Measurements from ENCODE around the gene HSPB3.
"Not testable (repeated sequence)": the region's sequence is repeated elsewhere in the genome, so short reads cannot be mapped to it uniquely, and the experiment has no call there.

HSPB3 gene

GRCh38 chr5:54434650-54435049, 20.8 kb upstream of the HSPB3 start:
- not testable (repeated sequence) for DNase-seq; H3K27ac ChIP-seq (ENCODE audit: insufficient read depth, low read length, poor library complexity, severe bottlenecking); H3K9me3 ChIP-seq (ENCODE audit: control insufficient read depth, low read length); H3K4me3 ChIP-seq (ENCODE audit: insufficient read depth, low read depth, low read length, poor library complexity, severe bottlenecking); H3K4me1 ChIP-seq (ENCODE audit: control insufficient read depth, insufficient read depth, low read length, poor library complexity, severe bottlenecking); H3K27me3 ChIP-seq (replicated peaks; ENCODE audit: control insufficient read depth, insufficient read depth, low read length, poor library complexity, severe bottlenecking); H3K36me3 ChIP-seq (ENCODE audit: control insufficient read depth, insufficient read depth, low read length)

GRCh38 chr5:54438620-54439389, 16.7 kb upstream of the HSPB3 start:
- Histone ChIP-seq H3K4me3 (ENCODE audit: insufficient read depth, low read depth, low read length, poor library complexity, severe bottlenecking) (no peak overlapping the region), H3K36me3 (ENCODE audit: control insufficient read depth, insufficient read depth, low read length) (no peaks in the 10 kb centered on the region), H3K27ac (ENCODE audit: insufficient read depth, low read length, poor library complexity, severe bottlenecking) (no peak overlapping the region)

GRCh38 chr5:54440456-54440893, 15.0 kb upstream of the HSPB3 start:
- Histone ChIP-seq H3K27ac (ENCODE audit: insufficient read depth, low read length, poor library complexity, severe bottlenecking) (no peak overlapping the region), H3K27me3 (replicated peaks; ENCODE audit: control insufficient read depth, insufficient read depth, low read length, poor library complexity, severe bottlenecking) (no peaks in the 10 kb centered on the region), H3K4me3 (ENCODE audit: insufficient read depth, low read depth, low read length, poor library complexity, severe bottlenecking) (no peak overlapping the region), H3K36me3 (ENCODE audit: control insufficient read depth, insufficient read depth, low read length) (no peaks in the 10 kb centered on the region), H3K9me3 (ENCODE audit: control insufficient read depth, low read length) (no peaks in the 10 kb centered on the region), H3K4me1 (ENCODE audit: control insufficient read depth, insufficient read depth, low read length, poor library complexity, severe bottlenecking) (no peaks in the 10 kb centered on the region)
- DNase-seq: no peak

More at GRCh38 chr5:54438620-54439389, 16.7 kb upstream of the HSPB3 start:
- DNase-seq: no peak
- no peaks in the 10 kb centered on the region for H3K27me3 ChIP-seq (replicated peaks; ENCODE audit: control insufficient read depth, insufficient read depth, low read length, poor library complexity, severe bottlenecking)
- no peaks in the 10 kb centered on the region for H3K4me1 ChIP-seq (ENCODE audit: control insufficient read depth, insufficient read depth, low read length, poor library complexity, severe bottlenecking)
- H3K9me3 ChIP-seq (ENCODE audit: control insufficient read depth, low read length): no peaks in the 10 kb centered on the region

- no peak for DNase-seq
- no peaks in the 10 kb centered on the region for H3K27me3 ChIP-seq (replicated peaks; ENCODE audit: control insufficient read depth, insufficient read depth, low read length, poor library complexity, severe bottlenecking)
- H3K27ac ChIP-seq (ENCODE audit: insufficient read depth, low read length, poor library complexity, severe bottlenecking): no peak overlapping the region
- no peaks in the 10 kb centered on the region for H3K36me3 ChIP-seq (ENCODE audit: control insufficient read depth, insufficient read depth, low read length)
- H3K4me3 ChIP-seq (ENCODE audit: insufficient read depth, low read depth, low read length, poor library complexity, severe bottlenecking): no peak overlapping the region
- no peaks in the 10 kb centered on the region for H3K4me1 ChIP-seq (ENCODE audit: control insufficient read depth, insufficient read depth, low read length, poor library complexity, severe bottlenecking)
- H3K9me3 ChIP-seq (ENCODE audit: control insufficient read depth, low read length): no peaks in the 10 kb centered on the region
These were observed 13.2 kb upstream of the HSPB3 start for GRCh38 chr5:54442271-54442670.

GRCh38 chr5:54443270-54443669, 12.2 kb upstream of the HSPB3 start:
- no peaks in the 10 kb centered on the region for H3K36me3 ChIP-seq (ENCODE audit: control insufficient read depth, insufficient read depth, low read length)
- no peak overlapping the region for H3K27ac ChIP-seq (ENCODE audit: insufficient read depth, low read length, poor library complexity, severe bottlenecking)
- H3K4me3 ChIP-seq (ENCODE audit: insufficient read depth, low read depth, low read length, poor library complexity, severe bottlenecking): no peak overlapping the region
- no peaks in the 10 kb centered on the region for H3K27me3 ChIP-seq (replicated peaks; ENCODE audit: control insufficient read depth, insufficient read depth, low read length, poor library complexity, severe bottlenecking)
- H3K4me1 ChIP-seq (ENCODE audit: control insufficient read depth, insufficient read depth, low read length, poor library complexity, severe bottlenecking): no peaks in the 10 kb centered on the region
- H3K9me3 ChIP-seq (ENCODE audit: control insufficient read depth, low read length): no peaks in the 10 kb centered on the region
- no peak for DNase-seq

- no peaks in the 10 kb centered on the region for H3K36me3 ChIP-seq (ENCODE audit: control insufficient read depth, insufficient read depth, low read length)
- H3K27me3 ChIP-seq (replicated peaks; ENCODE audit: control insufficient read depth, insufficient read depth, low read length, poor library complexity, severe bottlenecking): no peaks in the 10 kb centered on the region
- H3K4me1 ChIP-seq (ENCODE audit: control insufficient read depth, insufficient read depth, low read length, poor library complexity, severe bottlenecking): no peaks in the 10 kb centered on the region
- H3K4me3 ChIP-seq (ENCODE audit: insufficient read depth, low read depth, low read length, poor library complexity, severe bottlenecking): no peak overlapping the region
- no peak for DNase-seq
- no peaks in the 10 kb centered on the region for H3K9me3 ChIP-seq (ENCODE audit: control insufficient read depth, low read length)
- no peak overlapping the region for H3K27ac ChIP-seq (ENCODE audit: insufficient read depth, low read length, poor library complexity, severe bottlenecking)
These were observed 9.7 kb upstream of the HSPB3 start for GRCh38 chr5:54445691-54446378.

GRCh38 chr5:54446379-54446732, 9.1 kb upstream of the HSPB3 start:
- no peaks in the 10 kb centered on the region for H3K36me3 ChIP-seq (ENCODE audit: control insufficient read depth, insufficient read depth, low read length)
- DNase-seq: no peak

GRCh38 chr5:54449923-54450322, 5.6 kb upstream of the HSPB3 start:
- Histone ChIP-seq H3K27ac (ENCODE audit: insufficient read depth, low read length, poor library complexity, severe bottlenecking) (no peak overlapping the region), H3K36me3 (ENCODE audit: control insufficient read depth, insufficient read depth, low read length) (no peaks in the 10 kb centered on the region), H3K4me3 (ENCODE audit: insufficient read depth, low read depth, low read length, poor library complexity, severe bottlenecking) (no peak overlapping the region), H3K27me3 (replicated peaks; ENCODE audit: control insufficient read depth, insufficient read depth, low read length, poor library complexity, severe bottlenecking) (no peaks in the 10 kb centered on the region), H3K9me3 (ENCODE audit: control insufficient read depth, low read length) (no peaks in the 10 kb centered on the region), H3K4me1 (ENCODE audit: control insufficient read depth, insufficient read depth, low read length, poor library complexity, severe bottlenecking) (no peaks in the 10 kb centered on the region)
- no peak for DNase-seq

More at GRCh38 chr5:54446379-54446732, 9.1 kb upstream of the HSPB3 start:
- Histone ChIP-seq H3K27ac (ENCODE audit: insufficient read depth, low read length, poor library complexity, severe bottlenecking) (no peak overlapping the region), H3K9me3 (ENCODE audit: control insufficient read depth, low read length) (no peaks in the 10 kb centered on the region), H3K4me1 (ENCODE audit: control insufficient read depth, insufficient read depth, low read length, poor library complexity, severe bottlenecking) (no peaks in the 10 kb centered on the region), H3K4me3 (ENCODE audit: insufficient read depth, low read depth, low read length, poor library complexity, severe bottlenecking) (no peak overlapping the region), H3K27me3 (replicated peaks; ENCODE audit: control insufficient read depth, insufficient read depth, low read length, poor library complexity, severe bottlenecking) (no peaks in the 10 kb centered on the region)

GRCh38 chr5:54450542-54450941, 5.0 kb upstream of the HSPB3 start:
- no peaks in the 10 kb centered on the region for H3K36me3 ChIP-seq (ENCODE audit: control insufficient read depth, insufficient read depth, low read length)
- no peak overlapping the region for H3K27ac ChIP-seq (ENCODE audit: insufficient read depth, low read length, poor library complexity, severe bottlenecking)
- DNase-seq: no peak

GRCh38 chr5:54453046-54453445, 2.5 kb upstream of the HSPB3 start:
- no peak overlapping the region for H3K27ac ChIP-seq (ENCODE audit: insufficient read depth, low read length, poor library complexity, severe bottlenecking)
- H3K4me3 ChIP-seq (ENCODE audit: insufficient read depth, low read depth, low read length, poor library complexity, severe bottlenecking): no peak overlapping the region
- H3K4me1 ChIP-seq (ENCODE audit: control insufficient read depth, insufficient read depth, low read length, poor library complexity, severe bottlenecking): no peaks in the 10 kb centered on the region
- DNase-seq: no peak
- H3K9me3 ChIP-seq (ENCODE audit: control insufficient read depth, low read length): no peaks in the 10 kb centered on the region
- no peaks in the 10 kb centered on the region for H3K36me3 ChIP-seq (ENCODE audit: control insufficient read depth, insufficient read depth, low read length)
- H3K27me3 ChIP-seq (replicated peaks; ENCODE audit: control insufficient read depth, insufficient read depth, low read length, poor library complexity, severe bottlenecking): no peaks in the 10 kb centered on the region

More at GRCh38 chr5:54450542-54450941, 5.0 kb upstream of the HSPB3 start:
- no peaks in the 10 kb centered on the region for H3K4me1 ChIP-seq (ENCODE audit: control insufficient read depth, insufficient read depth, low read length, poor library complexity, severe bottlenecking)
- H3K4me3 ChIP-seq (ENCODE audit: insufficient read depth, low read depth, low read length, poor library complexity, severe bottlenecking): no peak overlapping the region
- no peaks in the 10 kb centered on the region for H3K27me3 ChIP-seq (replicated peaks; ENCODE audit: control insufficient read depth, insufficient read depth, low read length, poor library complexity, severe bottlenecking)
- H3K9me3 ChIP-seq (ENCODE audit: control insufficient read depth, low read length): no peaks in the 10 kb centered on the region

Data from effector memory CD4-positive, alpha-beta T cell (primary cell).